H9 (cell line): ENCODE measurements around the gene MEN1. TPM values are rescaled to one million over a fixed set of nuclear protein-coding genes. Genes with fewer than 3 reads are reported as not detected.

ENCODE experiments used
- DNase-seq: peaks from one replicate; pipeline ENCODE4 v3.0.0-alpha.2; 2017
- H2AFZ ChIP-seq: one replicate; pipeline ENCODE4 v1.6.1; 2013; ENCODE audit warnings: mild to moderate bottlenecking, low read length, control low read depth, moderate library complexity
- H2AK5ac ChIP-seq: 2 replicates; pipeline ENCODE4 v1.6.1; 2013; ENCODE audit warnings: low read length, control low read depth, mixed read lengths; ENCODE audit not compliant: insufficient read length
- H2BK120ac ChIP-seq: one replicate; pipeline ENCODE4 v1.6.1; 2013; ENCODE audit warnings: low read depth, mild to moderate bottlenecking, low read length, control low read depth, inconsistent platforms; ENCODE audit not compliant: poor library complexity, severe bottlenecking
- H2BK12ac ChIP-seq: 2 replicates; pipeline ENCODE4 v1.6.1; 2013; ENCODE audit warnings: low read length, control low read depth, mixed read lengths, low read depth; ENCODE audit not compliant: insufficient read length
- H2BK15ac ChIP-seq: 2 replicates; pipeline ENCODE4 v1.6.1; 2013; ENCODE audit warnings: low read depth, low read length, control low read depth
- H2BK20ac ChIP-seq: one replicate; pipeline ENCODE4 v1.6.1; 2013; ENCODE audit warnings: low read depth, mild to moderate bottlenecking, low read length, control low read depth, inconsistent platforms; ENCODE audit not compliant: poor library complexity, severe bottlenecking
- H2BK5ac ChIP-seq: 2 replicates; pipeline ENCODE4 v1.6.1; 2013; ENCODE audit warnings: low read length, control low read depth, mixed read lengths; ENCODE audit not compliant: insufficient read length
- H3K14ac ChIP-seq: 2 replicates; pipeline ENCODE4 v1.6.1; 2013; ENCODE audit warnings: low read length, control low read depth; ENCODE audit not compliant: insufficient read depth
- H3K18ac ChIP-seq: 2 replicates; pipeline ENCODE4 v1.6.1; 2013; ENCODE audit warnings: low read depth, mild to moderate bottlenecking, mixed read lengths, low read length, control low read depth; ENCODE audit not compliant: insufficient read length
- H3K23ac ChIP-seq: 2 replicates; pipeline ENCODE4 v1.6.1; 2013; ENCODE audit warnings: low read length, control low read depth, mixed read lengths, low read depth; ENCODE audit not compliant: insufficient read length
- H3K23me2 ChIP-seq: 2 replicates; pipeline ENCODE4 v1.6.1; 2013; ENCODE audit warnings: low read depth, mild to moderate bottlenecking, mixed read lengths, low read length, control low read depth; ENCODE audit not compliant: insufficient read length, poor library complexity, severe bottlenecking
- H3K27ac ChIP-seq: 2 replicates; pipeline ENCODE4 v1.5.1; 2013; ENCODE audit warnings: low read length, control low read depth, mixed read lengths, low read depth; ENCODE audit not compliant: insufficient read length
- H3K27me3 ChIP-seq: 2 replicates; pipeline ENCODE4 v1.6.1; 2013; ENCODE audit warnings: low read length, control low read depth, inconsistent platforms; ENCODE audit not compliant: insufficient read depth
- H3K4ac ChIP-seq: 2 replicates; pipeline ENCODE4 v1.6.1; 2013; ENCODE audit warnings: low read depth, mild to moderate bottlenecking, control low read depth, inconsistent platforms, low read length, moderate library complexity
- H3K4me1 ChIP-seq: 2 replicates; pipeline ENCODE4 v1.6.1; 2013; ENCODE audit warnings: low read length, control low read depth, inconsistent platforms; ENCODE audit not compliant: insufficient read depth
- H3K4me2 ChIP-seq: 2 replicates; pipeline ENCODE4 v1.6.1; 2013; ENCODE audit warnings: low read length, control low read depth, mixed read lengths; ENCODE audit not compliant: insufficient read length, insufficient read depth
- H3K56ac ChIP-seq: 2 replicates; pipeline ENCODE4 v1.6.1; 2013; ENCODE audit warnings: low read depth, mild to moderate bottlenecking, mixed read lengths, low read length, control low read depth; ENCODE audit not compliant: insufficient read length
- H3K79me1 ChIP-seq: 2 replicates; pipeline ENCODE4 v1.6.1; 2013; ENCODE audit warnings: low read depth, mild to moderate bottlenecking, moderate library complexity, low read length, control low read depth, inconsistent platforms; ENCODE audit not compliant: insufficient read depth, poor library complexity, severe bottlenecking
- H3K79me2 ChIP-seq: 2 replicates; pipeline ENCODE4 v1.6.1; 2013; ENCODE audit warnings: low read length, control low read depth, inconsistent platforms; ENCODE audit not compliant: insufficient read depth
- H3K9ac ChIP-seq: 2 replicates; pipeline ENCODE4 v1.6.1; 2013; ENCODE audit warnings: low read length, control low read depth, mixed read lengths; ENCODE audit not compliant: insufficient read length; ENCODE audit errors: extremely low read depth
- H3K9me3 ChIP-seq: one replicate; pipeline ENCODE4 v1.6.1; 2013; ENCODE audit warnings: low read depth, low read length, inconsistent platforms; ENCODE audit not compliant: control insufficient read depth
- H3T11ph ChIP-seq: one replicate; pipeline ENCODE4 v1.6.1; 2013; ENCODE audit warnings: mild to moderate bottlenecking, low read length, control low read depth, inconsistent platforms
- H4K20me1 ChIP-seq: one replicate; pipeline ENCODE4 v1.6.1; 2013; ENCODE audit not compliant: control insufficient read depth, insufficient read length, insufficient read depth
- H4K5ac ChIP-seq: 2 replicates; pipeline ENCODE4 v1.6.1; 2013; ENCODE audit warnings: low read depth, mild to moderate bottlenecking, mixed read lengths, low read length, control low read depth; ENCODE audit not compliant: insufficient read length
- H4K8ac ChIP-seq: replicated peaks from 2 replicates; pipeline ENCODE4 v1.6.1; 2013; ENCODE audit warnings: low read length, control low read depth, mixed read lengths, low read depth; ENCODE audit not compliant: insufficient read length
- H4K91ac ChIP-seq: 2 replicates; pipeline ENCODE4 v1.6.1; 2013; ENCODE audit warnings: low read depth, mild to moderate bottlenecking, moderate library complexity, mixed read lengths, low read length, control low read depth; ENCODE audit not compliant: insufficient read length
- H3K27ac Mint-ChIP-seq, 3 experiments: 2 replicates in 2 of 3; 3 replicates in 1 of 3; pipeline ENCODE4 v1.8.0; 2020 to 2021; ENCODE audit warnings: mixed read lengths in 3 of 3, mild to moderate bottlenecking in 1 of 3, moderate library complexity in 1 of 3
- H3K27me3 Mint-ChIP-seq: 2 replicates; pipeline ENCODE4 v1.8.0; 2021; ENCODE audit warnings: low read depth, mild to moderate bottlenecking, moderate library complexity, mixed read lengths
- H3K36me3 Mint-ChIP-seq, 3 experiments: 2 replicates in 2 of 3; 3 replicates in 1 of 3; pipeline ENCODE4 v1.8.0; 2020 to 2021; ENCODE audit warnings: low read depth in 3 of 3, mixed read lengths in 3 of 3; ENCODE audit not compliant: insufficient read depth in 1 of 3
- H3K4me1 Mint-ChIP-seq, 2 experiments: 2 replicates each; pipeline ENCODE4 v1.8.0; 2020; ENCODE audit warnings: mixed read lengths in 2 of 2
- H3K4me3 Mint-ChIP-seq, 2 experiments: 2 replicates in 1 of 2; 3 replicates in 1 of 2; pipeline ENCODE4 v1.8.0; 2020 to 2021; ENCODE audit warnings: mild to moderate bottlenecking in 2 of 2, mixed read lengths in 2 of 2, moderate library complexity in 1 of 2
- H3K9me3 Mint-ChIP-seq, 2 experiments: 2 replicates in 1 of 2; 3 replicates in 1 of 2; pipeline ENCODE4 v1.8.0; 2020; ENCODE audit warnings: mild to moderate bottlenecking in 2 of 2, mixed read lengths in 2 of 2, moderate library complexity in 1 of 2
- WGBS: extraction: QIAGEN DNeasy Blood & Tissue Kit; methylation state at CpG from one replicate; pipeline ENCODE4 v1.1.7; 2013; ENCODE audit warnings: missing lambda C conversion rate, low lambda C conversion rate, mixed read lengths; ENCODE audit not compliant: insufficient read length; ENCODE audit errors: extremely low coverage; 5-methylcytosine and 5-hydroxymethylcytosine counted together
- total RNA-seq: library from RNA; stranded (reverse); gene quantifications from 2 replicates; pipeline ENCODE4 v1.2.1, GENCODE V29; 2021
- TF ChIP-seq, protein P1 (sequence below): fragments of 200-600 bp; sonication (generic); conservative IDR thresholded peaks from 3 replicates; pipeline ENCODE4 v1.8.0; 2021; ENCODE audit warnings: antibody characterized with exemption, mild to moderate bottlenecking

The MEN1 gene
- total RNA-seq, 1 experiment from 2014 or later = 49.9 TPM

DNA sequence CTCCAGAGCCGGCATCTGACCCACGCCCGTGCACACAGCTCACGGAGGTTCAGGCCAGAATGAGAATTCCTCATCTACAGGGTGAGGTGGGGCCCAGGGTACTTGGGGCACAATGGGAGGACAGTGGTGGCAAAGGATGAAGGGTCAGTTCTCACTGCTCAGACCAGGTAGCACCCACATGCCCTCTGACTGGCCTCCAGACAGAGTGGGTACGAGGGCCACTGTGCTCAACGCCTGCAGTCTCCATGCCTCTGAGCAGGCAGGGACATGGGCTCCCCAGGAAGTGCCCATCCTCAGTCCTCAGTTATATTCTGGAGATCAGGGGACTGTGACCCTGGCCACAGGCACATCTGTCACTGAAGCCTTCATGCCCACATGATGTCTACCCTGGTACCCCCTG is 47.1 kb upstream of the MEN1 start:
- no peak overlapping the region for H3T11ph ChIP-seq
- WGBS = no CpG with 5 or more reads among the region's 6 CpGs
- H3K56ac ChIP-seq = no peak overlapping the region
- H3K23me2 ChIP-seq = no peaks in the 10 kb centered on the region
- H3K4me2 ChIP-seq = no peak overlapping the region
- H2BK20ac ChIP-seq = no peak overlapping the region
- no peaks in the 10 kb centered on the region for H4K20me1 ChIP-seq
- Mint-ChIP-seq H3K36me3 (peaks cover 2 to 17% (median 11%) of the 10 kb centered on the region in 3 experiments; a peak in 6 of 7 replicates), H3K27ac (no peak overlapping the region), H3K9me3 (no peaks in the 10 kb centered on the region), H3K4me3 (no peak overlapping the region; a peak in 1 of 5 replicates), H3K27me3 (no peaks in the 10 kb centered on the region), H3K4me1 (peaks cover 9% of the 10 kb centered on the region in 2 experiments; a peak in 3 of 4 replicates)
- H2BK5ac ChIP-seq = no peak overlapping the region
- no peaks in the 10 kb centered on the region for H3K79me2 ChIP-seq
- no peak overlapping the region for H3K14ac ChIP-seq
- no peak overlapping the region for H3K9ac ChIP-seq
- H2BK120ac ChIP-seq = no peak overlapping the region
- no peak overlapping the region for H2AFZ ChIP-seq
- no peaks in the 10 kb centered on the region for H3K27me3 ChIP-seq
- no peak overlapping the region for H2AK5ac ChIP-seq
- H4K8ac ChIP-seq = no peak overlapping the region
- no peak overlapping the region for H3K18ac ChIP-seq
- no peak overlapping the region for H2BK15ac ChIP-seq
- H3K27ac ChIP-seq = no peak overlapping the region
- no peak overlapping the region for H4K91ac ChIP-seq
- H3K23ac ChIP-seq = no peak overlapping the region
- TF ChIP-seq, protein P1, sequence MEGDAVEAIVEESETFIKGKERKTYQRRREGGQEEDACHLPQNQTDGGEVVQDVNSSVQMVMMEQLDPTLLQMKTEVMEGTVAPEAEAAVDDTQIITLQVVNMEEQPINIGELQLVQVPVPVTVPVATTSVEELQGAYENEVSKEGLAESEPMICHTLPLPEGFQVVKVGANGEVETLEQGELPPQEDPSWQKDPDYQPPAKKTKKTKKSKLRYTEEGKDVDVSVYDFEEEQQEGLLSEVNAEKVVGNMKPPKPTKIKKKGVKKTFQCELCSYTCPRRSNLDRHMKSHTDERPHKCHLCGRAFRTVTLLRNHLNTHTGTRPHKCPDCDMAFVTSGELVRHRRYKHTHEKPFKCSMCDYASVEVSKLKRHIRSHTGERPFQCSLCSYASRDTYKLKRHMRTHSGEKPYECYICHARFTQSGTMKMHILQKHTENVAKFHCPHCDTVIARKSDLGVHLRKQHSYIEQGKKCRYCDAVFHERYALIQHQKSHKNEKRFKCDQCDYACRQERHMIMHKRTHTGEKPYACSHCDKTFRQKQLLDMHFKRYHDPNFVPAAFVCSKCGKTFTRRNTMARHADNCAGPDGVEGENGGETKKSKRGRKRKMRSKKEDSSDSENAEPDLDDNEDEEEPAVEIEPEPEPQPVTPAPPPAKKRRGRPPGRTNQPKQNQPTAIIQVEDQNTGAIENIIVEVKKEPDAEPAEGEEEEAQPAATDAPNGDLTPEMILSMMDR = no peak
- no peaks in the 10 kb centered on the region for H3K9me3 ChIP-seq
- H3K79me1 ChIP-seq = no peaks in the 10 kb centered on the region
- no peak overlapping the region for H4K5ac ChIP-seq
- no peaks in the 10 kb centered on the region; the same call in 1 of the 2 replicates for H3K4me1 ChIP-seq
- no peak for DNase-seq
- no peak overlapping the region for H3K4ac ChIP-seq
- H2BK12ac ChIP-seq = no peak overlapping the region
